HCT116 (cell line): ENCODE data around the gene PTGIS. TPM values are rescaled to one million over a fixed set of nuclear protein-coding genes. Genes with fewer than 3 reads are reported as not detected.

ENCODE experiments used
- ATAC-seq: fragments of 200-7000 bp; cut with Tn5 transposase; 2 replicates; pipeline ENCODE4 v1.9.1; 2020; ENCODE audit warnings: mild to moderate bottlenecking, moderate library complexity
- BruUV-seq: library from RNA; stranded (reverse); fragments of 400-500 nt; replicated peaks from 2 replicates; lab custom pipeline; 2021; lab: Mats Ljungman, UMichigan
- CTCF ChIA-PET: fragments of 300-600 bp; sonication (Branson Sonifier 250); formaldehyde crosslinking; loops from one replicate; lab custom pipeline; 2021; ENCODE audit warnings: antibody characterized with exemption; lab: Charles Lee
- POLR2A ChIA-PET: fragments of 300-600, 350-600 bp; sonication (Branson Sonifier 250); formaldehyde crosslinking; loops from one replicate; lab custom pipeline; 2021; ENCODE audit warnings: antibody characterized with exemption; lab: Charles Lee
- RAD21 ChIA-PET, 2 experiments: fragments of 300-600 bp; sonication (Branson Sonifier 250); formaldehyde crosslinking; loops; one replicate each; lab custom pipeline; 2023; ENCODE audit warnings: low total read pairs in 2 of 2; ENCODE audit not compliant: uncharacterized antibody in 2 of 2, unreplicated experiment in 2 of 2, low non-redundant PET in 1 of 2; lab: Charles Lee
- DNase-seq: peaks from one replicate; pipeline ENCODE4 v3.0.0-alpha.2; 2010; ENCODE audit warnings: low read depth, low spot score
- H2AFZ ChIP-seq: fragments of 200-600 bp; shearing (Covaris generic), sonication (generic); 2 replicates; pipeline ENCODE4 v1.6.1; 2017; ENCODE audit warnings: low read depth, mixed run types, mixed read lengths, antibody characterized with exemption, low read length; ENCODE audit not compliant: poor library complexity, severe bottlenecking
- H3K27ac ChIP-seq: 2 replicates; pipeline ENCODE4 v1.5.1; 2012; ENCODE audit warnings: low read depth, low read length
- H3K27me3 ChIP-seq: fragments of 200-600 bp; sonication (generic); 2 replicates; pipeline ENCODE4 v1.6.1; 2016; ENCODE audit warnings: mixed run types, low read length, mixed read lengths; ENCODE audit not compliant: insufficient read depth
- H3K36me3 ChIP-seq, 2 experiments: fragments of 200-500 bp in 1 of 2; fragments of 200-600 bp in 1 of 2; sonication (Bioruptor generic) in 1 of 2; sonication (generic) in 1 of 2; 2 replicates each; pipeline versions ENCODE4 v1.5.1 to v1.6.1; 2014 to 2016; ENCODE audit warnings: low read length in 2 of 2, inconsistent platforms in 1 of 2, mixed read lengths in 1 of 2, mixed run types in 1 of 2; ENCODE audit not compliant: insufficient read depth in 2 of 2, control insufficient read depth in 1 of 2
- H3K4me1 ChIP-seq, 2 experiments: fragments of 200-600 bp in 1 of 2; sonication (generic) in 1 of 2; 2 replicates each; pipeline versions ENCODE4 v1.5.1 to v1.6.1; 2012 to 2017; ENCODE audit warnings: low read length in 2 of 2, inconsistent platforms in 1 of 2, mild to moderate bottlenecking in 1 of 2, mixed read lengths in 1 of 2, mixed run types in 1 of 2, moderate library complexity in 1 of 2; ENCODE audit not compliant: insufficient read depth in 2 of 2, control insufficient read depth in 1 of 2
- H3K4me2 ChIP-seq: fragments of 200-600 bp; sonication (generic); 2 replicates; pipeline ENCODE4 v1.6.1; 2017; ENCODE audit warnings: mixed run types, low read length, mixed read lengths
- H3K4me3 ChIP-seq, 2 experiments: fragments of 200-600 bp in 1 of 2; sonication (generic) in 1 of 2; replicated peaks in 1 of 2; 2 replicates each; pipeline ENCODE4 v1.5.1; 2011 to 2016; ENCODE audit warnings: low read length in 2 of 2, control low read depth in 1 of 2, low read depth in 1 of 2, mild to moderate bottlenecking in 1 of 2, mixed read lengths in 1 of 2, mixed run types in 1 of 2
- H3K79me2 ChIP-seq: fragments of 200-600 bp; sonication (generic); 2 replicates; pipeline ENCODE4 v1.6.1; 2017; ENCODE audit warnings: mild to moderate bottlenecking, mixed run types, low read length, moderate library complexity, mixed read lengths; ENCODE audit not compliant: insufficient read depth
- H3K9ac ChIP-seq: fragments of 200-600 bp; sonication (generic); 2 replicates; pipeline ENCODE4 v1.6.1; 2016; ENCODE audit warnings: low read length, mixed read lengths
- H3K9me2 ChIP-seq: fragments of 200-600 bp; sonication (generic), shearing (Covaris generic); 2 replicates; pipeline ENCODE4 v1.6.1; 2017; ENCODE audit warnings: mixed run types, mild to moderate bottlenecking, moderate library complexity; ENCODE audit not compliant: insufficient read depth
- H3K9me3 ChIP-seq, 2 experiments: fragments of 200-500 bp in 1 of 2; fragments of 200-600 bp in 1 of 2; sonication (Bioruptor generic) in 1 of 2; sonication (generic) in 1 of 2; 2 replicates each; pipeline ENCODE4 v1.6.1; 2014 to 2017; ENCODE audit warnings: low read length in 2 of 2, mixed read lengths in 2 of 2, inconsistent platforms in 1 of 2, low read depth in 1 of 2, mild to moderate bottlenecking in 1 of 2, mixed run types in 1 of 2, moderate library complexity in 1 of 2; ENCODE audit not compliant: control insufficient read depth in 1 of 2, insufficient read depth in 1 of 2
- H4K20me1 ChIP-seq: fragments of 200-600 bp; sonication (generic), shearing (Covaris generic); 2 replicates; pipeline ENCODE4 v1.6.1; 2017; ENCODE audit warnings: mixed run types, mild to moderate bottlenecking, moderate library complexity; ENCODE audit not compliant: insufficient read depth
- CBX3 ChIP-seq: IDR thresholded peaks from 2 replicates; pipeline ENCODE4 v1.6.1; 2012; ENCODE audit warnings: low read depth
- CEBPB ChIP-seq: IDR thresholded peaks from 2 replicates; pipeline ENCODE4 v1.6.1; 2012; ENCODE audit warnings: low read depth
- CTCF ChIP-seq, 3 experiments: fragments of 200-600 bp in 1 of 3; sonication (generic) in 1 of 3; IDR thresholded peaks in 2 of 3; conservative IDR thresholded peaks in 1 of 3; 2 replicates each; pipeline ENCODE4 v1.5.1; 2012 to 2017; ENCODE audit warnings: low read depth in 2 of 3, low read length in 2 of 3, antibody characterized with exemption in 1 of 3, borderline replicate concordance in 1 of 3, control low read depth in 1 of 3, mild to moderate bottlenecking in 1 of 3, mixed read lengths in 1 of 3, mixed run types in 1 of 3, moderate library complexity in 1 of 3; ENCODE audit not compliant: insufficient read depth in 1 of 3
- EGR1 ChIP-seq: IDR thresholded peaks from 2 replicates; pipeline ENCODE4 v1.6.1; 2012; ENCODE audit warnings: low read depth
- POLR2A ChIP-seq: IDR thresholded peaks from 2 replicates; pipeline ENCODE4 v1.7.0; 2011; ENCODE audit warnings: borderline replicate concordance; ENCODE audit not compliant: insufficient read depth, insufficient read length; ENCODE audit errors: extremely low read depth
- POLR2AphosphoS5 ChIP-seq: IDR thresholded peaks from 2 replicates; pipeline ENCODE4 v1.6.1; 2011; ENCODE audit warnings: mild to moderate bottlenecking, low read depth, low read length, moderate library complexity
- SP1 ChIP-seq: IDR thresholded peaks from 2 replicates; pipeline ENCODE4 v1.6.1; 2012; ENCODE audit warnings: low read depth
- TCF7L2 ChIP-seq: IDR thresholded peaks from 2 replicates; pipeline ENCODE4 v1.7.0; 2011; ENCODE audit warnings: borderline replicate concordance, inconsistent platforms; ENCODE audit not compliant: insufficient read depth, insufficient read length; ENCODE audit errors: extremely low read depth
- YY1 ChIP-seq: IDR thresholded peaks from 2 replicates; pipeline ENCODE4 v1.6.1; 2011; ENCODE audit warnings: low read length, low read depth, moderate library complexity, mild to moderate bottlenecking; ENCODE audit not compliant: insufficient replicate concordance; ENCODE audit errors: extremely low read depth
- ZBTB33 ChIP-seq: IDR thresholded peaks from 2 replicates; pipeline ENCODE4 v1.6.1; 2011; ENCODE audit warnings: mild to moderate bottlenecking, low read length, moderate library complexity; ENCODE audit not compliant: insufficient replicate concordance; ENCODE audit errors: extremely low read depth
- ZFX ChIP-seq: fragments of 450-650 bp; IDR thresholded peaks from 2 replicates; pipeline ENCODE4 v1.6.1; 2017
- ZNF274 ChIP-seq: fragments of 200-500 bp; sonication (Bioruptor generic); IDR thresholded peaks from 2 replicates; pipeline ENCODE4 v1.6.1; 2014; ENCODE audit warnings: mild to moderate bottlenecking, low read depth, low read length, inconsistent platforms
- intact Hi-C: fragments of 100-400 bp; cut with micrococcal nuclease; formaldehyde crosslinking; loops from 2 replicates; pipeline ENCODE4 v1.10.0; 2022
- total RNA-seq: library from RNA; stranded (reverse); gene quantifications from one replicate; pipeline ENCODE4 v1.2.1, GENCODE V29; 2021; ENCODE audit not compliant: unreplicated experiment
- TF ChIP-seq, protein P1 (sequence below): IDR thresholded peaks from 2 replicates; pipeline ENCODE4 v1.6.1; 2012

Gene PTGIS
- total RNA-seq, 1 experiment from 2014 or later: 0.25 TPM

- DNase-seq (no peak), ATAC-seq (no peak)
- intact Hi-C loops: no loop called here
- Histone ChIP-seq H3K9me2 (no peaks in the 10 kb centered on the region), H3K4me2 (peak overlapping the region; percentile 60; the same call in 1 of the 2 replicates), H3K9ac (no peak overlapping the region), H2AFZ (no peak overlapping the region), H3K27me3 (no peaks in the 10 kb centered on the region), H3K4me1 (peaks cover 7 to 17% of the 10 kb centered on the region in 2 experiments), H4K20me1 (no peaks in the 10 kb centered on the region), H3K9me3 (peaks cover 0 to 7% of the 10 kb centered on the region in 2 experiments; a peak in 1 of 4 replicates), H3K27ac (no peak overlapping the region), H3K4me3 (no peak overlapping the region), H3K79me2 (no peaks in the 10 kb centered on the region), H3K36me3 (no peaks in the 10 kb centered on the region)
- no TSS peak for BruUV-seq
- ChIA-PET RAD21 (no interaction called here), POLR2A (no interaction called here), CTCF (no interaction called here)
- no peak for TF ChIP-seq ZNF274
- no peak for TF ChIP-seq TCF7L2
- TF ChIP-seq EGR1: no peak
- TF ChIP-seq CEBPB: peak; percentile 35; the same call in 1 of the 2 replicates
- no peak for TF ChIP-seq POLR2AphosphoS5
- TF ChIP-seq SP1: no peak
Measured at GRCh38 chr20:49584418-49585382, 16.8 kb upstream of the PTGIS start.

DNA sequence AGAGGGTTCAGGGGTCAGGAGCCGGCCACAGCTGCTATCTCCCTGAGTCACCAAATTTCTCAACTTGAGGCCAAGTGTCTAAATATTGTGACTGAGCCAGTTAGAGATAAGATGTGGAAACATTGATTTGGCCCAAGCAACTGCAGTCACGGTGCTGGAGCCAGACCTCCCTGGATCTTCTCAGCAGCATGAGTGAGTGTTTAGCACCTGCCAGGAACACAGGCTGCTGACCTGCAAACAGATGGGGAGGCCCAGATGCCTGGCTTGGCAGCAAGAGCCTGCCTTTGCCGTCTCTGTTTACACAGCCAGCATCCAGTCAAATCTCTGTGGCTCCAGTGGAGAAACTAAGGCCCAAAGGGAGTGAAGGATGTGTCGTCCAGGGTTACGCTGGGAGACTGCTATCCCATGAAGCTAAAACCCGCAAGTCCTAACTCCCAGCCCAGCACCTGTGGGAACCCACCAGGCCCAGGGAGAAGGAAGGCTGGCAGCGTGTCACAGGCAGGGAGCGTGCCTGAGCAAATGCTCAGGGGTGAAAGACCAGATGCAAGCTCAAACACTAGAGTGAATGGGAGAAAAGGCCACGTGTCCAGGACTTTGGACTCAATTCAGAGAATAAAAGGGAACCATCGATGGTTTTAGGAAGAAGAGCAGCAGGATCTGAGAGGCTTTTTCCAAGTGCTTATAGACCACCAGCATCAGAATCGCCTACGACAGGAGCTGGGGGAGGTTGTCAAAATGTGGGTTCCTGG is 15.9 kb upstream of the PTGIS start:
- H4K20me1 ChIP-seq: no peaks in the 10 kb centered on the region
- no TSS peak for BruUV-seq
- intact Hi-C loops: no loop called here
- no peak overlapping the region for H3K27ac ChIP-seq
- H3K36me3 ChIP-seq: no peaks in the 10 kb centered on the region
- no peaks in the 10 kb centered on the region for H3K79me2 ChIP-seq
- no peak overlapping the region for H3K4me3 ChIP-seq
- peak overlapping the region; percentile 60 for H3K4me2 ChIP-seq
- CTCF ChIA-PET: no interaction called here
- H3K9me2 ChIP-seq: no peaks in the 10 kb centered on the region
- H3K9me3 ChIP-seq: peaks cover 0 to 7% of the 10 kb centered on the region in 2 experiments; a peak in 1 of 4 replicates
- no peak overlapping the region for H3K9ac ChIP-seq
- ATAC-seq (peak; percentile 65), DNase-seq (no peak)
- RAD21 ChIA-PET: no interaction called here
- H3K27me3 ChIP-seq: no peaks in the 10 kb centered on the region
- peaks cover 7 to 17% of the 10 kb centered on the region in 2 experiments for H3K4me1 ChIP-seq
- no peak overlapping the region for H2AFZ ChIP-seq
- POLR2A ChIA-PET: no interaction called here
- TF ChIP-seq CTCF (IDR thresholded peaks at IDR 0.05 in 2 of 3, conservative IDR thresholded peaks at IDR 0.05 in 1 of 3; ENCODE audit: borderline replicate concordance in 1 of 3, insufficient read depth in 1 of 3, low read depth in 2 of 3, low read length in 2 of 3) (no peak), SP1 (no peak), ZBTB33 (no peak), ZFX (no peak), POLR2A (no peak), TCF7L2 (no peak), CBX3 (no peak), YY1 (no peak)
- TF ChIP-seq, protein P1, sequence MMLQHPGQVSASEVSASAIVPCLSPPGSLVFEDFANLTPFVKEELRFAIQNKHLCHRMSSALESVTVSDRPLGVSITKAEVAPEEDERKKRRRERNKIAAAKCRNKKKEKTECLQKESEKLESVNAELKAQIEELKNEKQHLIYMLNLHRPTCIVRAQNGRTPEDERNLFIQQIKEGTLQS: no peak
